HepG2 (cell line): Measurements from ENCODE around the gene CMIP. TPM values are rescaled to one million over a fixed set of nuclear protein-coding genes. Genes with fewer than 3 reads are reported as not detected.

ENCODE experiments used
- ATAC-seq: fragments of 200-7000 bp; cut with Tn5 transposase; 3 replicates; pipeline ENCODE4 v1.9.1; 2020; ENCODE audit warnings: mild to moderate bottlenecking, moderate library complexity
- BruUV-seq: library from RNA; stranded (reverse); fragments of 400-500 nt; replicated peaks from 2 replicates; lab custom pipeline; 2021; lab: Mats Ljungman, UMichigan
- CTCF ChIA-PET: fragments of 300-600 bp; formaldehyde crosslinking; extraction: SDS; loops from one replicate; lab custom pipeline; 2021; ENCODE audit warnings: low total read pairs, inconsistent platforms, low intra/inter-chr PET ratio; lab: Yijun Ruan, JAX
- POLR2A ChIA-PET: fragments of 350-600 bp; sonication (Branson Sonifier 250); formaldehyde crosslinking; loops from one replicate; lab custom pipeline; 2020; ENCODE audit warnings: antibody characterized with exemption, inconsistent platforms; lab: Yijun Ruan, JAX
- DNase-seq: peaks from one replicate; pipeline ENCODE4 v3.0.0-alpha.2; 2015; ENCODE audit warnings: low spot score
- FAIRE-seq: peaks from 3 replicates; lab custom pipeline; 2011; peaks lifted over from hg19 to GRCh38; lab: Jason Lieb, UNC
- H2AFZ ChIP-seq: one replicate; pipeline ENCODE4 v1.6.1; 2011; ENCODE audit warnings: low read length, inconsistent platforms
- H3K27ac ChIP-seq: fragments of 300-600 bp; 3 replicates; pipeline ENCODE4 v1.8.0; 2011; ENCODE audit warnings: mixed run types, mild to moderate bottlenecking, mixed read lengths, low read length, inconsistent platforms; ENCODE audit not compliant: insufficient read depth; ENCODE audit errors: extremely low read length
- H3K27me3 ChIP-seq, 2 experiments: fragments of 200-600 bp in 1 of 2; 2 replicates in 1 of 2; 3 replicates in 1 of 2; pipeline versions ENCODE4 v1.6.0 to v1.8.0; 2011; ENCODE audit warnings: low read length in 2 of 2, mild to moderate bottlenecking in 2 of 2, moderate library complexity in 2 of 2, inconsistent platforms in 1 of 2; ENCODE audit not compliant: insufficient read depth in 2 of 2, control insufficient read depth in 1 of 2
- H3K36me3 ChIP-seq, 2 experiments: fragments of 200-600 bp in 1 of 2; replicated peaks in 1 of 2; 2 replicates in 1 of 2; 3 replicates in 1 of 2; pipeline versions ENCODE4 v1.5.1 to v1.8.0; 2011; ENCODE audit warnings: low read length in 2 of 2, inconsistent platforms in 1 of 2; ENCODE audit not compliant: insufficient read depth in 2 of 2, control insufficient read depth in 1 of 2
- H3K4me1 ChIP-seq: 2 replicates; pipeline ENCODE4 v1.5.1; 2012; ENCODE audit warnings: low read length, inconsistent platforms; ENCODE audit not compliant: insufficient read depth
- H3K4me2 ChIP-seq: 2 replicates; pipeline ENCODE4 v1.6.0; 2011; ENCODE audit warnings: low read depth, low read length, inconsistent platforms
- H3K4me3 ChIP-seq, 3 experiments: fragments of 200-600 bp in 1 of 3; sonication (generic), shearing (Covaris generic) in 1 of 3; replicated peaks in 1 of 3; 2 replicates each; pipeline ENCODE4 v1.5.1; 2011 to 2016; ENCODE audit warnings: low read length in 3 of 3, inconsistent platforms in 2 of 3, low read depth in 2 of 3, mild to moderate bottlenecking in 2 of 3, control low read depth in 1 of 3, mixed read lengths in 1 of 3; ENCODE audit not compliant: insufficient read depth in 1 of 3
- H3K79me2 ChIP-seq: one replicate; pipeline ENCODE4 v1.6.1; 2011; ENCODE audit warnings: low read length, inconsistent platforms; ENCODE audit not compliant: insufficient read depth
- H3K9ac ChIP-seq: 2 replicates; pipeline ENCODE4 v1.6.0; 2011; ENCODE audit warnings: mild to moderate bottlenecking, low read depth, low read length, inconsistent platforms; ENCODE audit not compliant: insufficient read depth
- H3K9me3 ChIP-seq: 2 replicates; pipeline ENCODE4 v1.5.1; 2012; ENCODE audit warnings: mild to moderate bottlenecking, low read length
- H4K20me1 ChIP-seq: 2 replicates; pipeline ENCODE4 v1.6.0; 2011; ENCODE audit warnings: inconsistent platforms, mild to moderate bottlenecking, low read length, moderate library complexity; ENCODE audit not compliant: insufficient read depth
- AFF4 ChIP-seq: sonication (generic); formaldehyde crosslinking; IDR thresholded peaks from 2 replicates; pipeline ENCODE4 v1.4.0; 2020; ENCODE audit warnings: missing genetic modification reagents
- KAT2B ChIP-seq: fragments of 150-350 bp; IDR thresholded peaks from 2 replicates; pipeline ENCODE4 v1.6.1; 2014; ENCODE audit warnings: low read depth, low read length, borderline replicate concordance
- MAFF ChIP-seq: IDR thresholded peaks from 2 replicates; pipeline ENCODE4 v1.6.1; 2011; ENCODE audit warnings: low read depth, low read length, improper control_type of control experiment
- MAFK ChIP-seq, 2 experiments: IDR thresholded peaks in 1 of 2; conservative IDR thresholded peaks in 1 of 2; 2 replicates each; pipeline ENCODE4 v1.6.1; 2011; ENCODE audit warnings: improper control_type of control experiment in 2 of 2, low read length in 2 of 2
- ZNF281 ChIP-seq: sonication (generic); formaldehyde crosslinking; IDR thresholded peaks from 2 replicates; pipeline ENCODE4 v1.4.0; 2020; ENCODE audit warnings: missing genetic modification reagents, borderline replicate concordance
- ZNF331 ChIP-seq: sonication (generic); formaldehyde crosslinking; IDR thresholded peaks from 2 replicates; pipeline ENCODE4 v1.4.0; 2020; ENCODE audit warnings: missing genetic modification reagents
- WGBS: methylation state at CpG from one replicate; pipeline ENCODE4 v1.1.6; 2017; ENCODE audit warnings: low lambda C conversion rate; 5-methylcytosine and 5-hydroxymethylcytosine counted together
- in situ Hi-C: cut with HindIII; loops from 2 replicates; pipeline ENCODE4 v1.10.0; 2017; ENCODE audit warnings: low pct_unique_long_range_greater_than_20kb; ENCODE audit not compliant: extremely low pct_ligation_motif_present
- intact Hi-C: fragments of 100-400 bp; cut with micrococcal nuclease; formaldehyde crosslinking; loops from one replicate; pipeline ENCODE4 v1.10.0; 2022; ENCODE audit not compliant: unreplicated experiment
- polyA plus RNA-seq, 8 experiments: library from polyadenylated mRNA; depleted of rRNA in 3 of 8; stranded (reverse) in 7 of 8; unstranded in 1 of 8; fragments of >200 nt; fragmentation: Illumina TruSeq in 4 of 8; extraction: Trizol in 4 of 8; gene quantifications; 2 replicates each; pipeline versions ENCODE4 v1.2.1 to v1.2.3, GENCODE V29; 2011 to 2016; ENCODE audit warnings: low read depth in 4 of 8, missing spikeins in 1 of 8, mixed read lengths in 1 of 8; ENCODE audit not compliant: insufficient read depth in 1 of 8
- total RNA-seq, 5 experiments: library from RNA; depleted of rRNA; stranded (reverse); fragments of >200 nt; fragmentation: Illumina TruSeq; extraction: Trizol; gene quantifications; 2 replicates each; pipeline ENCODE4 v1.2.3, GENCODE V29; 2016; ENCODE audit warnings: low read depth in 1 of 5

Gene CMIP
- total and polyA plus RNA-seq, 2 of the 13 experiments (the other 11 are each of a cell fraction or from before 2014, with no cell fraction given): 10.9 to 18.1 TPM

- Histone ChIP-seq H3K4me2 (no peak overlapping the region), H3K4me3 (no peak overlapping the region), H4K20me1 (peaks cover 79% of the 10 kb centered on the region), H3K4me1 (peaks cover 52% of the 10 kb centered on the region), H3K27me3 (no peaks in the 10 kb centered on the region), H3K79me2 (peaks cover 95% of the 10 kb centered on the region), H2AFZ (no peak overlapping the region), H3K9ac (no peak overlapping the region), H3K36me3 (peaks cover 5 to 31% of the 10 kb centered on the region in 2 experiments), H3K27ac (no peak overlapping the region), H3K9me3 (peaks cover 9% of the 10 kb centered on the region; the same call in 1 of the 2 replicates)
- FAIRE-seq (no peak), ATAC-seq (no peak), DNase-seq (no peak)
- 100% methylated on average over 8 of the region's 10 CpGs for WGBS
- intact Hi-C loops: no loop called here
- POLR2A ChIA-PET: no interaction called here
- TF ChIP-seq MAFK (conservative IDR thresholded peaks at IDR 0.05 in 1 of 2, IDR thresholded peaks at IDR 0.05 in 1 of 2; ENCODE audit: low read length in 2 of 2): peak in 1 of 2 experiments; percentile 27; a peak in 1 of 4 replicates
- TF ChIP-seq MAFF: 0 out of 2 replicates have a peak, but pooled peaks have one; percentile 17
- no peak for TF ChIP-seq AFF4 (CRISPR knock-in tag)
- CTCF ChIA-PET: no interaction called here
- BruUV-seq: no TSS peak
- in situ Hi-C loops: no loop called here
Observed at GRCh38 chr16:81510016-81510415, 65.4 kb downstream of the CMIP start.

GRCh38 chr16:81511371-81511770 lies 66.8 kb downstream of the CMIP start:
- POLR2A ChIA-PET: interaction anchor here (1.5 kb wide), 1 partner anchor 61 kb away, joined by 3 read pairs; no protein-coding TSS in a partner anchor
- H3K79me2 ChIP-seq: peaks cover 96% of the 10 kb centered on the region
- BruUV-seq: no TSS peak
- peaks cover 4 to 43% of the 10 kb centered on the region in 2 experiments for H3K36me3 ChIP-seq
- ATAC-seq: peak; percentile 32
- H3K27me3 ChIP-seq: no peaks in the 10 kb centered on the region
- no peak overlapping the region for H3K4me3 ChIP-seq
- peaks cover 86% of the 10 kb centered on the region for H4K20me1 ChIP-seq
- CTCF ChIA-PET: no interaction called here
- H2AFZ ChIP-seq: no peak overlapping the region
- H3K4me1 ChIP-seq: peaks cover 58% of the 10 kb centered on the region
- no peak overlapping the region for H3K9ac ChIP-seq
- no peak overlapping the region for H3K4me2 ChIP-seq
- WGBS: 87% methylated on average over 5 of the region's 5 CpGs
- FAIRE-seq: no peak
- DNase-seq: peak; percentile 86
- intact Hi-C loops (no loop called here), in situ Hi-C loops (no loop called here)
- peaks cover 9% of the 10 kb centered on the region; the same call in 1 of the 2 replicates for H3K9me3 ChIP-seq
- H3K27ac ChIP-seq: peak overlapping the region; percentile 59
- TF ChIP-seq ZNF331 (CRISPR knock-in tag) (peak; percentile 62; the same call in 1 of the 2 replicates), KAT2B (no peak), ZNF281 (CRISPR knock-in tag) (no peak)
